GM12878 (cell line): ENCODE results near the gene NSUN5.
"Not testable (repeated sequence)": the region's sequence is repeated elsewhere in the genome, so short reads cannot be mapped to it uniquely, and the experiment has no call there.

ENCODE experiments used
- CHD1 ChIP-seq: IDR thresholded peaks from 2 replicates; pipeline ENCODE4 v1.6.1; 2012; ENCODE audit warnings: low read depth, low read length, improper control_type of control experiment
- CTCF ChIP-seq, 3 experiments: IDR thresholded peaks in 2 of 3; conservative IDR thresholded peaks in 1 of 3; 2 replicates each; pipeline ENCODE4 v1.5.1; 2011; ENCODE audit warnings: low read depth in 3 of 3, low read length in 3 of 3, mild to moderate bottlenecking in 3 of 3, control low read depth in 2 of 3, moderate library complexity in 2 of 3, inconsistent platforms in 1 of 3, mixed read lengths in 1 of 3; ENCODE audit not compliant: control insufficient read depth in 2 of 3, insufficient read depth in 1 of 3; ENCODE audit errors: extremely low read depth in 1 of 3
- FOXM1 ChIP-seq: IDR thresholded peaks from 2 replicates; pipeline ENCODE4 v1.6.1; 2012; ENCODE audit warnings: low read depth, mild to moderate bottlenecking, inconsistent platforms, low read length, moderate library complexity
- MYC ChIP-seq: IDR thresholded peaks from 2 replicates; pipeline ENCODE4 v1.6.1; 2011; ENCODE audit warnings: mild to moderate bottlenecking, low read length, moderate library complexity, inconsistent platforms; ENCODE audit not compliant: insufficient read depth, insufficient replicate concordance, insufficient read length, severe bottlenecking
- RCOR1 ChIP-seq: conservative IDR thresholded peaks from 2 replicates; pipeline ENCODE4 v1.6.1; 2012; ENCODE audit warnings: low read depth, low read length, improper control_type of control experiment
- SUZ12 ChIP-seq: fragments of 200-600 bp; sonication (generic); IDR thresholded peaks from one replicate; pipeline ENCODE4 v1.6.1; 2018; ENCODE audit warnings: antibody characterized with exemption, mild to moderate bottlenecking; ENCODE audit not compliant: unreplicated experiment
- YBX1 ChIP-seq: fragments of 450-650 bp; IDR thresholded peaks from 2 replicates; pipeline ENCODE4 v1.6.1; 2016; ENCODE audit warnings: antibody characterized with exemption
- TF ChIP-seq, protein P1 (sequence below): IDR thresholded peaks from 2 replicates; pipeline ENCODE4 v1.6.1; 2011; ENCODE audit warnings: mild to moderate bottlenecking, low read depth, low read length, moderate library complexity; ENCODE audit not compliant: insufficient replicate concordance

GRCh38 chr7:73267813-73268212 lies 40.8 kb downstream of the NSUN5 start:
- not testable (repeated sequence) for TF ChIP-seq SUZ12; CHD1; CTCF (IDR thresholded peaks at IDR 0.05 in 2 of 3, conservative IDR thresholded peaks at IDR 0.05 in 1 of 3; ENCODE audit: control insufficient read depth in 2 of 3, extremely low read depth in 1 of 3, insufficient read depth in 1 of 3, low read depth in 3 of 3, low read length in 3 of 3); MYC; YBX1; FOXM1; RCOR1
- TF ChIP-seq, protein P1, sequence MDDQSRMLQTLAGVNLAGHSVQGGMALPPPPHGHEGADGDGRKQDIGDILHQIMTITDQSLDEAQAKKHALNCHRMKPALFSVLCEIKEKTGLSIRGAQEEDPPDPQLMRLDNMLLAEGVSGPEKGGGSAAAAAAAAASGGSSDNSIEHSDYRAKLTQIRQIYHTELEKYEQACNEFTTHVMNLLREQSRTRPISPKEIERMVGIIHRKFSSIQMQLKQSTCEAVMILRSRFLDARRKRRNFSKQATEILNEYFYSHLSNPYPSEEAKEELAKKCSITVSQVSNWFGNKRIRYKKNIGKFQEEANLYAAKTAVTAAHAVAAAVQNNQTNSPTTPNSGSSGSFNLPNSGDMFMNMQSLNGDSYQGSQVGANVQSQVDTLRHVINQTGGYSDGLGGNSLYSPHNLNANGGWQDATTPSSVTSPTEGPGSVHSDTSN: not testable (repeated sequence)
